Renal pelvis (tissue), 4 donors: ENCODE measurements around the gene KCTD5. TPM values are rescaled to one million over a fixed set of nuclear protein-coding genes. Genes with fewer than 3 reads are reported as not detected.
"Not testable (repeated sequence)": the region's sequence is repeated elsewhere in the genome, so short reads cannot be mapped to it uniquely, and the experiment has no call there.

Experiments used
- DNase-seq: peaks from one replicate; pipeline ENCODE4 v3.0.0-alpha.2; 2013
- polyA plus RNA-seq, 3 donors: library from polyadenylated mRNA; unstranded; fragments of 120-200 nt; gene quantifications; one replicate each; pipeline ENCODE4 v1.2.1, GENCODE V29; 2013; ENCODE audit not compliant: insufficient read length in 3 of 3

The KCTD5 gene
- polyA plus RNA-seq, 3 donors = 19.7 to 25.3 (median 23.4) TPM

GRCh38 chr16:2692251-2692947, 10.1 kb downstream of the KCTD5 start:
- no peak for DNase-seq

- DNase-seq = peak; percentile 37
Observed at GRCh38 chr16:2692948-2693651, 10.8 kb downstream of the KCTD5 start.

- DNase-seq = not testable (repeated sequence)
Observed at GRCh38 chr16:2696601-2697250, 14.4 kb downstream of the KCTD5 start.

- no peak for DNase-seq
Observed at GRCh38 chr16:2697401-2697948, 15.2 kb downstream of the KCTD5 start.

- no peak for DNase-seq
Observed at GRCh38 chr16:2698103-2698870, 16.0 kb downstream of the KCTD5 start.

GRCh38 chr16:2698965-2699750, 16.8 kb downstream of the KCTD5 start:
- no peak for DNase-seq

GRCh38 chr16:2699791-2700600, 17.7 kb downstream of the KCTD5 start:
- DNase-seq = no peak

- no peak for DNase-seq
Observed at GRCh38 chr16:2700786-2701185, 18.5 kb downstream of the KCTD5 start.

- DNase-seq = no peak
Observed at GRCh38 chr16:2701272-2701671, 18.9 kb downstream of the KCTD5 start.

GRCh38 chr16:2701713-2702437, 19.6 kb downstream of the KCTD5 start:
- DNase-seq = no peak

- DNase-seq = no peak
Observed at GRCh38 chr16:2702438-2702825, 20.1 kb downstream of the KCTD5 start.

- DNase-seq = no peak
Observed at GRCh38 chr16:2702871-2703745, 20.8 kb downstream of the KCTD5 start.

GRCh38 chr16:2704166-2704982, 22.1 kb downstream of the KCTD5 start:
- DNase-seq = no peak

- DNase-seq = no peak
Observed at GRCh38 chr16:2704983-2705275, 22.6 kb downstream of the KCTD5 start.

- no peak for DNase-seq
Observed at GRCh38 chr16:2705351-2705750, 23.0 kb downstream of the KCTD5 start.

- no peak for DNase-seq
Observed at GRCh38 chr16:2706085-2706484, 23.8 kb downstream of the KCTD5 start.

- no peak for DNase-seq
Observed at GRCh38 chr16:2706611-2707311, 24.4 kb downstream of the KCTD5 start.
